AG04450 (cell line): ENCODE measurements around the gene FBXW9. TPM values are rescaled to one million over a fixed set of nuclear protein-coding genes. Genes with fewer than 3 reads are reported as not detected.
"Not testable (repeated sequence)": the region's sequence is repeated elsewhere in the genome, so short reads cannot be mapped to it uniquely, and the experiment has no call there.

Source experiments
- CTCF ChIA-PET: fragments of 300-600, 350-600 bp; formaldehyde crosslinking; extraction: SDS; loops from one replicate; lab custom pipeline; 2022; ENCODE audit warnings: antibody characterized with exemption, inconsistent platforms; lab: Charles Lee
- POLR2A ChIA-PET: fragments of 350-600 bp; formaldehyde crosslinking; extraction: SDS; loops from one replicate; lab custom pipeline; 2021; ENCODE audit warnings: antibody characterized with exemption, inconsistent platforms; lab: Yijun Ruan, JAX
- DNase-seq: peaks from one replicate; pipeline ENCODE4 v3.0.0-alpha.2; 2011; ENCODE audit warnings: low read depth, low spot score
- H3K27ac ChIP-seq: one replicate; pipeline ENCODE4 v1.5.1; 2012; ENCODE audit warnings: low read depth, low read length, control low read depth
- H3K27me3 ChIP-seq: one replicate; pipeline ENCODE4 v1.6.0; 2012; ENCODE audit warnings: low read length; ENCODE audit not compliant: control insufficient read depth, insufficient read depth
- H3K4me3 ChIP-seq: 2 replicates; pipeline ENCODE4 v1.5.1; 2011; ENCODE audit warnings: mild to moderate bottlenecking, low read depth, low read length, control low read depth
- H3K9me3 ChIP-seq: 2 replicates; pipeline ENCODE4 v1.5.1; 2012; ENCODE audit warnings: low read length; ENCODE audit not compliant: control insufficient read depth, insufficient read depth
- CTCF ChIP-seq: IDR thresholded peaks from 2 replicates; pipeline ENCODE4 v1.5.1; 2011; ENCODE audit warnings: low read depth, low read length, control low read depth, inconsistent platforms
- polyA plus RNA-seq: library from polyadenylated mRNA; depleted of rRNA; stranded (reverse); fragments of >200 nt; gene quantifications from 2 replicates; pipeline ENCODE4 v1.2.3, GENCODE V29; 2011

FBXW9 gene
- polyA plus RNA-seq, 1 experiment: 4.8 TPM

- DNase-seq: no peak
- ChIA-PET POLR2A (interaction anchor here (0.5 to 0.7 kb wide), 3 partner anchors 28 to 278 kb away, joined by 3 to 7 read pairs (median 5); no protein-coding TSS in a partner anchor), CTCF (interaction anchor here (0.6 to 1.4 kb wide), 2 partner anchors 10 to 22 kb away, joined by 3 to 4 read pairs; no protein-coding TSS in a partner anchor)
- Histone ChIP-seq H3K27me3 (no peaks in the 10 kb centered on the region), H3K4me3 (no peak overlapping the region), H3K27ac (no peak overlapping the region), H3K9me3 (peaks cover 14% of the 10 kb centered on the region)
- TF ChIP-seq CTCF: no peak
These were observed 46.5 kb downstream of the FBXW9 start for GRCh38 chr19:12649941-12650340.

GRCh38 chr19:12648088-12648487 is 48.3 kb downstream of the FBXW9 start:
- Histone ChIP-seq H3K27ac (no peak overlapping the region), H3K4me3 (no peak overlapping the region), H3K9me3 (peaks cover 14% of the 10 kb centered on the region), H3K27me3 (no peaks in the 10 kb centered on the region)
- TF ChIP-seq CTCF: no peak; the same call in 1 of the 2 replicates
- ChIA-PET POLR2A (interaction anchor here (0.5 kb wide), 1 partner anchor 49 kb away, joined by 6 read pairs; the partner anchor contains the start of gene FBXW9), CTCF (interaction anchor here (0.7 to 1.2 kb wide), 2 partner anchors 8 to 25 kb away, joined by 4 read pairs; no protein-coding TSS in a partner anchor)
- DNase-seq: no peak

GRCh38 chr19:12647490-12648071 is 48.9 kb downstream of the FBXW9 start:
- CTCF ChIA-PET: interaction anchor here (0.7 to 1.0 kb wide), 2 partner anchors 25 kb away, joined by 3 to 4 read pairs; no protein-coding TSS in a partner anchor
- Histone ChIP-seq H3K27ac (no peak overlapping the region), H3K27me3 (no peaks in the 10 kb centered on the region), H3K9me3 (peaks cover 18% of the 10 kb centered on the region), H3K4me3 (no peak overlapping the region)
- no peak for TF ChIP-seq CTCF
- POLR2A ChIA-PET: interaction anchor here (0.5 to 0.6 kb wide), 2 partner anchors 13 to 49 kb away, joined by 5 to 6 read pairs; partner anchors contain the start of gene FBXW9
- DNase-seq: no peak

GRCh38 chr19:12647047-12647446 is 49.4 kb downstream of the FBXW9 start:
- POLR2A ChIA-PET: interaction anchor here (0.6 kb wide), 1 partner anchor 13 kb away, joined by 5 read pairs; no protein-coding TSS in a partner anchor
- TF ChIP-seq CTCF: no peak
- Histone ChIP-seq H3K4me3 (no peak overlapping the region), H3K9me3 (peaks cover 23% of the 10 kb centered on the region), H3K27ac (no peak overlapping the region), H3K27me3 (no peaks in the 10 kb centered on the region)
- no peak for DNase-seq
- CTCF ChIA-PET: interaction anchor here (1.0 kb wide), 1 partner anchor 26 kb away, joined by 3 read pairs; no protein-coding TSS in a partner anchor

GRCh38 chr19:12646551-12646950 is 49.9 kb downstream of the FBXW9 start:
- no peak for DNase-seq
- H3K27ac ChIP-seq: no peak overlapping the region
- TF ChIP-seq CTCF: no peak
- CTCF ChIA-PET: interaction anchor here (1.0 kb wide), 1 partner anchor 26 kb away, joined by 3 read pairs; no protein-coding TSS in a partner anchor
- H3K9me3 ChIP-seq: peaks cover 27% of the 10 kb centered on the region
- no peaks in the 10 kb centered on the region for H3K27me3 ChIP-seq
- POLR2A ChIA-PET: no interaction called here
- H3K4me3 ChIP-seq: no peak overlapping the region

GRCh38 chr19:12643716-12644115 is 52.7 kb downstream of the FBXW9 start:
- H3K27me3 ChIP-seq, H3K27ac ChIP-seq, H3K4me3 ChIP-seq, DNase-seq, CTCF ChIA-PET, POLR2A ChIA-PET: not testable (repeated sequence)
- H3K9me3 ChIP-seq: peaks cover 38% of the 10 kb centered on the region
